Measurements from ENCODE around the gene IL2RA. TPM values are rescaled to one million over a fixed set of nuclear protein-coding genes. Genes with fewer than 3 reads are reported as not detected.
A peak's percentile ranks its signal among the peaks of the same experiment; 100 is the strongest.

IL2RA gene
- total RNA-seq, 4 donors from 2014 or later = 0.70 to 3.8 (median 3.0) TPM; not detected in 1

- DNase-seq = no peak
- WGBS, 2 donors = 0 to 1% methylated on average over 31 to 52 of the region's 53 CpGs
- H3K27me3 ChIP-seq = no peaks in the 10 kb centered on the region
These were observed 27.4 kb upstream of the IL2RA start for GRCh38 chr10:6089334-6090219.

GRCh38 chr10:6088721-6089333 is 26.7 kb upstream of the IL2RA start, which contains the start of gene RBM17:
Gene RBM17 (plus strand): TSS chr10:6089034. CDS start chr10:6097066, 8,032 bp downstream.
- peak within 1 kb of the TSS; percentile 85 to 96 (median 92) for H3K27ac ChIP-seq
- peak; percentile 93 for DNase-seq
- H3K4me1 ChIP-seq = peaks cover 9 to 59% (median 24%) of the 10 kb centered on the region in 3 donors
- intact Hi-C loops (cut with DNase I) = no loop called here
- H3K9me3 ChIP-seq = no peaks in the 10 kb centered on the region
- no peaks in the 10 kb centered on the region for H3K27me3 ChIP-seq
- 0% methylated on average over 4 to 7 of the region's 77 CpGs for WGBS, 2 donors
- TF ChIP-seq POLR2A (IDR thresholded peaks at IDR 0.05) (peak in 3 of 4 donors; percentile 64 to 81 (median 75)), CTCF (IDR thresholded peaks at IDR 0.05) (peak; percentile 97 to 100 (median 100))
- H3K4me3 ChIP-seq = peak within 1 kb of the TSS; percentile 78 to 95 (median 88)
- no peaks in the 10 kb centered on the region for H3K36me3 ChIP-seq

More at GRCh38 chr10:6089334-6090219, 27.4 kb upstream of the IL2RA start:
- Histone ChIP-seq H3K27ac (peak overlapping the region; percentile 85 to 96 (median 92)), H3K9me3 (no peaks in the 10 kb centered on the region), H3K4me1 (peaks cover 9 to 60% (median 22%) of the 10 kb centered on the region in 3 donors), H3K4me3 (peak overlapping the region; percentile 78 to 95 (median 88)), H3K36me3 (no peaks in the 10 kb centered on the region)
- intact Hi-C loops (cut with DNase I) = no loop called here
- no peak for TF ChIP-seq POLR2A (IDR thresholded peaks at IDR 0.05)
- no peak for TF ChIP-seq CTCF (IDR thresholded peaks at IDR 0.05)

GRCh38 chr10:6086375-6087233 is 24.4 kb upstream of the IL2RA start:
- H3K36me3 ChIP-seq = no peaks in the 10 kb centered on the region
- peaks cover 0 to 11% (median 0%) of the 10 kb centered on the region in 4 donors for H3K27me3 ChIP-seq
- peak overlapping the region in 2 of 4 donors; percentile 8 to 47 for H3K4me3 ChIP-seq
- TF ChIP-seq POLR2A (IDR thresholded peaks at IDR 0.05) (no peak), CTCF (IDR thresholded peaks at IDR 0.05) (peak; percentile 63 to 82 (median 75))
- peak; percentile 39 for DNase-seq
- intact Hi-C loops (cut with DNase I) = no loop called here
- H3K9me3 ChIP-seq = no peaks in the 10 kb centered on the region
- peak overlapping the region in 3 of 4 donors; percentile 51 to 60 (median 51) for H3K27ac ChIP-seq
- peaks cover 9 to 43% (median 22%) of the 10 kb centered on the region in 3 donors for H3K4me1 ChIP-seq
- WGBS, 2 donors = 20 to 26% methylated on average over 12 to 19 of the region's 19 CpGs

- DNase-seq = no peak
- 48 to 69% methylated on average over 15 to 16 of the region's 17 CpGs for WGBS, 2 donors
- Histone ChIP-seq H3K9me3 (no peaks in the 10 kb centered on the region), H3K4me3 (no peak overlapping the region), H3K27me3 (peaks cover 0 to 20% (median 0%) of the 10 kb centered on the region in 4 donors), H3K36me3 (no peaks in the 10 kb centered on the region), H3K4me1 (peaks cover 8 to 22% (median 9%) of the 10 kb centered on the region in 3 donors), H3K27ac (peak overlapping the region in 1 of 4 donors; percentile 11)
- TF ChIP-seq CTCF (IDR thresholded peaks at IDR 0.05) = no peak
- no peak for TF ChIP-seq POLR2A (IDR thresholded peaks at IDR 0.05)
- intact Hi-C loops (cut with DNase I) = no loop called here
These were observed 21.6 kb upstream of the IL2RA start for GRCh38 chr10:6083523-6084475.
